ENCODE data around the gene GASK1A. TPM values are rescaled to one million over a fixed set of nuclear protein-coding genes. Genes with fewer than 3 reads are reported as not detected.

Gene GASK1A
- total and polyA plus RNA-seq, 2 donors from 2014 or later, result 2.3 to 7.3 TPM

GRCh38 chr3:42988097-42988496 is 9.0 kb downstream of the GASK1A start:
- DNase-seq, result no peak
- no peak for FAIRE-seq
- H3K4me1 ChIP-seq (ENCODE audit: control insufficient read depth in 2 of 3, insufficient read depth in 2 of 3, low read depth in 1 of 3, low read length in 3 of 3), result no peaks in the 10 kb centered on the region
- no peaks in the 10 kb centered on the region for H3K27me3 ChIP-seq (ENCODE audit: control insufficient read depth, insufficient read depth, low read length)
- no peak overlapping the region for H3K27ac ChIP-seq (ENCODE audit: low read depth in 2 of 2, low read length in 2 of 2)
- no peaks in the 10 kb centered on the region for H3K36me3 ChIP-seq (ENCODE audit: control insufficient read depth in 2 of 3, insufficient read depth in 3 of 3, low read length in 3 of 3)
- no peak overlapping the region for H3K4me3 ChIP-seq (ENCODE audit: low read length in 3 of 3)
- H3K9ac ChIP-seq (ENCODE audit: low read length in 3 of 3), result no peak overlapping the region
- TF ChIP-seq, protein P1, sequence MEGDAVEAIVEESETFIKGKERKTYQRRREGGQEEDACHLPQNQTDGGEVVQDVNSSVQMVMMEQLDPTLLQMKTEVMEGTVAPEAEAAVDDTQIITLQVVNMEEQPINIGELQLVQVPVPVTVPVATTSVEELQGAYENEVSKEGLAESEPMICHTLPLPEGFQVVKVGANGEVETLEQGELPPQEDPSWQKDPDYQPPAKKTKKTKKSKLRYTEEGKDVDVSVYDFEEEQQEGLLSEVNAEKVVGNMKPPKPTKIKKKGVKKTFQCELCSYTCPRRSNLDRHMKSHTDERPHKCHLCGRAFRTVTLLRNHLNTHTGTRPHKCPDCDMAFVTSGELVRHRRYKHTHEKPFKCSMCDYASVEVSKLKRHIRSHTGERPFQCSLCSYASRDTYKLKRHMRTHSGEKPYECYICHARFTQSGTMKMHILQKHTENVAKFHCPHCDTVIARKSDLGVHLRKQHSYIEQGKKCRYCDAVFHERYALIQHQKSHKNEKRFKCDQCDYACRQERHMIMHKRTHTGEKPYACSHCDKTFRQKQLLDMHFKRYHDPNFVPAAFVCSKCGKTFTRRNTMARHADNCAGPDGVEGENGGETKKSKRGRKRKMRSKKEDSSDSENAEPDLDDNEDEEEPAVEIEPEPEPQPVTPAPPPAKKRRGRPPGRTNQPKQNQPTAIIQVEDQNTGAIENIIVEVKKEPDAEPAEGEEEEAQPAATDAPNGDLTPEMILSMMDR (IDR thresholded peaks at IDR 0.05; ENCODE audit: borderline replicate concordance, extremely low read depth, insufficient read depth), result no peak
- H3K9me3 ChIP-seq (ENCODE audit: control insufficient read depth in 2 of 3, insufficient read depth in 1 of 3, low read length in 3 of 3), result no peaks in the 10 kb centered on the region
- intact Hi-C loops (cut with DNase I), result no loop called here

DNA sequence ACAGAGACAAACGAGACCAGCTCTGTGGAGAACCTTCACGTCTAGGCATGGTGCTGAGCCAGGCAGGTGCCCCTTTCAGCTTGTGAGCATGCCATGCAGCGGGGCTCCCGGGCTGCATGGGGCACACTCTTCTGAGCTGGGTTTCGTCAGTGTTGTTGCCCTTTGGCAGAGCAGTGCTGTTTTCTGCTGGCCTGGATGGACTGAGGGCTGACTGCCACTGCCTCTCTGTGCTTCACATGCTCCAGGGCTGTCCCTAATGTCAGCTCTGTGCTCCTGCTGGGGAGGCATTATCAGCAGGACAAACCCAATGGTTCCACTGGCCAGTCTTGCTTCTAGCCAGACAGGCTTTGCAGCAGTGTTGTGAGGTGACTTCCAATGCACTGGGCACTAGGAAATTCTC is 9.5 kb downstream of the GASK1A start:
- Histone ChIP-seq H3K27ac (ENCODE audit: low read depth in 2 of 2, low read length in 2 of 2) (no peak overlapping the region), H3K9ac (ENCODE audit: low read length in 3 of 3) (no peak overlapping the region), H3K4me1 (ENCODE audit: control insufficient read depth in 2 of 3, insufficient read depth in 2 of 3, low read depth in 1 of 3, low read length in 3 of 3) (no peaks in the 10 kb centered on the region), H3K36me3 (ENCODE audit: control insufficient read depth in 2 of 3, insufficient read depth in 3 of 3, low read length in 3 of 3) (no peaks in the 10 kb centered on the region), H3K4me3 (ENCODE audit: low read length in 3 of 3) (no peak overlapping the region), H3K9me3 (ENCODE audit: control insufficient read depth in 2 of 3, insufficient read depth in 1 of 3, low read length in 3 of 3) (no peaks in the 10 kb centered on the region), H3K27me3 (ENCODE audit: control insufficient read depth, insufficient read depth, low read length) (no peaks in the 10 kb centered on the region)
- FAIRE-seq, result no peak
- DNase-seq, result no peak
- intact Hi-C loops (cut with DNase I), result no loop called here
- TF ChIP-seq, protein P1 (IDR thresholded peaks at IDR 0.05; ENCODE audit: borderline replicate concordance, extremely low read depth, insufficient read depth), result no peak

- DNase-seq (no peak), FAIRE-seq (no peak)
- no peak overlapping the region for H3K4me3 ChIP-seq (ENCODE audit: low read length in 3 of 3)
- no peaks in the 10 kb centered on the region for H3K27me3 ChIP-seq (ENCODE audit: control insufficient read depth, insufficient read depth, low read length)
- no peaks in the 10 kb centered on the region for H3K4me1 ChIP-seq (ENCODE audit: control insufficient read depth in 2 of 3, insufficient read depth in 2 of 3, low read depth in 1 of 3, low read length in 3 of 3)
- H3K27ac ChIP-seq (ENCODE audit: low read depth in 2 of 2, low read length in 2 of 2), result no peak overlapping the region
- TF ChIP-seq, protein P1 (IDR thresholded peaks at IDR 0.05; ENCODE audit: borderline replicate concordance, extremely low read depth, insufficient read depth), result no peak
- no peaks in the 10 kb centered on the region for H3K9me3 ChIP-seq (ENCODE audit: control insufficient read depth in 2 of 3, insufficient read depth in 1 of 3, low read length in 3 of 3)
- intact Hi-C loops (cut with DNase I), result no loop called here
- no peak overlapping the region for H3K9ac ChIP-seq (ENCODE audit: low read length in 3 of 3)
- no peaks in the 10 kb centered on the region for H3K36me3 ChIP-seq (ENCODE audit: control insufficient read depth in 2 of 3, insufficient read depth in 3 of 3, low read length in 3 of 3)
Measured at GRCh38 chr3:42991341-42992315, 12.5 kb downstream of the GASK1A start.

All from kidney (tissue), 14 donors.